Measurements from ENCODE around the gene PHACTR3.
A peak's percentile ranks its signal among the peaks of the same experiment; 100 is the strongest.

The PHACTR3 gene

DNA sequence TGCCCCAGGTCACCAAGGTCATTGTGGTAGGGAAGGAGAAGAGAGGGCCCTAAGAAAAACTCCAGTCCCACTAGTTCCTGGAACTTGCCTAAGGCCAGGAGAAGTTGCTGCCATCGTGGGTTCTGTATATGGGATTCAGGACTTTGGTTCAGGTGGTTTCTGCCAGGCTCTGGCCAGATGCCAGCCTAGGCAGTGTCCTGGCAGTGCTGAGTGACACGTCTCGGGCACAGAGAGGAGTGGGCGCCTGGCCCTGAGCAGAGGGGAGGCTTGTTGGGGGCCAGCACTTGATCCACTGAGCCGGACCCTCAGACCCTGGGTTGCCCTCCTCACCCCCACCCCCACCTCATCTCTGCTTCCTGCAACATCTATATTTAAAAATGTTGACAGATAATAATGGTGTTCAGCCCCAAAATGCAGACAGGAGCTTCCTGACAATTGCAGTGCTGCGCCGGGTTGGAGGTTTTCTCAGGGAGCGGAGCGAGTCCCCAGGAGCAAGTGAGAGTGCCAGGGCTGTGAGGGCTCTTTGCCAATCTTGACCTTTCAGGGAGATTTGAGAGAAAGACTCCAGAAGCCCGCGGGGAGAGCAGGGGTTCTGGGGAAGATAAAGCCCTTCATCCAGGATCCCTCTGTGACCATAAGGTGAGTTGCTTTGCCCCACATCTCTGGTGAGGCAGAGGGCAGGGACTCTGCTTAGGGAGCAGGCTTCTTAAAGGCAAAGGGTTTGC lies 71.9 kb downstream of the PHACTR3 start:
- no peak for DNase-seq

DNA sequence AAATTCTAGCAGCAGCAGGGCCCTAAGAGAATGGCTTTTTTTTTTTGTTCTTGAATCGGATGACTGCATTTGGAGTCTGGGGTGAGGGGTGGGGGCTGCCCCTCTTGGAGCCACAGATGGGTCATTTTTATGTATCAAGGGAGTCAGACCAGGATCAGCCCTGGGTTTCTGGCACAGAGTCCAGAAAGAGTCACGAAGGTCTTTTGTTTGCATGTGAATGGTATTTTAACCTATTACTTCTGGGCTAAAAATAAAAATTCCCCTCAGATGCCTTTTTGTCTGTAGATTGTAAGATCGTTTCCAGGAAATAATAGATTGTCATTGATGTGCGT lies 72.5 kb downstream of the PHACTR3 start:
- no peak for DNase-seq

DNA sequence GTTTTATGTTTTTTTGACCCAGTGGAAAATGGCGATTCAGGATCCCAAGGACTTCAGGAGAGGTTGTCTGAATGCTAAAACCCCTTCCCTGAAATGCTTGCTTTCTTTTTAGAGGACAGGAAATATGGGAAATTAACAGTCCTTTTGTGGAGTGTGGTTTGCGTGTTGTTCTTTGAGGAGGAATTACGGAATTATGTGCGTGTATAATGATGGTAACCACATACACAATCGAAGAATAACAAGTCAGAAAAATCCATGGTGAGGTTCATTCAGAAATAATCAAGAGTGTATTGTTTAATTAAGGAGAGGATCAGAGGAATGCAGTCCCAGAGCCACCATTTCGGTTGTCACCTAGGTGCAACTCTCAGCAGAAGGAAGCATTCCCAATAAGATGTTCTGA lies 73.2 kb downstream of the PHACTR3 start:
- no peak for DNase-seq

DNA sequence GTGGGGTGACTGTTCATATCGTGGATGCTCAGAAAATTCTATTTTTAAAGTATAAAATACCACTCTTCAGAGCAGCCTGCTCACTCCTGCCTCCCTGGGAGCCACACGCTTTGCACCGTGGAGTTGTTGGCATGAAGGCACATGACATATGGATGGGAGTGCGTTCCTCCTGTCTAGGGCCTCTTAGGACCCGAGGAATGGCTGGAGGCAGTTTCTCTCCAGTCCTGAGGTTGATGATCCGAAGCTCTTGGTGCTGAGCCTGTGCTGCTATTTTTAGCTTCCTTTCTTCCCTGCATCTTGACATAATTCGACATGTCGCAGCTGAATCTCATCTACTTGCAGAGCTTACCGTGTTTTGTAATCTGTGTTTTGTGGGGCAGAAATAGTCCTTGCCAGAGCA lies 73.9 kb downstream of the PHACTR3 start:
- DNase-seq = no peak

DNA sequence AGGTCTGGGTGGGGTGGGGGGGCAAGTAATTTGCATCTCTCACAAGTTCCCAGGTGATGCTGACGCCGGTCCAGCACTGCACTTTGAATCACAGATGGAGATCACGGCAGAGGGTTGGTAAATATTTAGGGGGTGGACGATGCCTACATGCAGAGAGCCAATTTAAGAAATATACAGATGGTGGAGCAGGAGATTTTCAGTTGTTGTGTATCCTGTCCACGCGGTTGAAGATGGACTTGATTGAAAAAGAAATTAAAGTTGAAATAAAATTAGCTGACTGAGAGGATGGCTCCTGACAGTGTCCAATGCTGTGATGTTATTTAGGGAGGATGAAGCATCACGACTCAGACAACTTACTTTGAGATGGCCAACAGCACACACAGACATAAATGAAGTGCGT lies 74.6 kb downstream of the PHACTR3 start:
- DNase-seq = no peak

DNA sequence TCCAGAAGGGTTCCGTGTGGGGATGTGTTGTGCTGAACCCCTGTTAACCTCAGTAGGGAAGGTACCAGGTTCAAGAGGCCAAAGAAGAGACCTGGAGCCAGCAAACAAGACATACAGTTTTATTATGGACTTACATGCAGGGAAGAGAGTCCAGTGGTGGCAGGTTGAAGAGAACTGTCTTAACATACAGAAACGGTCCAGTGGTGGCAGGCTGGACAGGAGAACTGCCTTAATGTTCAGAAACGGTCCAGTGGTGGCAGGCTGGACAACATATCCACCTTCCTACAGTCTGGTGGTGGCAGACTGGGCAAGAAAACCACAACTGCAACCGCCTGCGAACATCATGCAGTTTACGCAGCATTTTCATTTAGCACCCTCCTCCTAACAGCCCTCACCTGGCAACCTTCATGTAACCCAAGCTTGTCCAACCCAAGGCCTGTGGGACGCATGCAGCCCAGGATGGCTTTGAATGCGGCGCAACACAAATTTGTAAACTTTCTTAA lies 75.9 kb downstream of the PHACTR3 start:
- no peak for DNase-seq

DNA sequence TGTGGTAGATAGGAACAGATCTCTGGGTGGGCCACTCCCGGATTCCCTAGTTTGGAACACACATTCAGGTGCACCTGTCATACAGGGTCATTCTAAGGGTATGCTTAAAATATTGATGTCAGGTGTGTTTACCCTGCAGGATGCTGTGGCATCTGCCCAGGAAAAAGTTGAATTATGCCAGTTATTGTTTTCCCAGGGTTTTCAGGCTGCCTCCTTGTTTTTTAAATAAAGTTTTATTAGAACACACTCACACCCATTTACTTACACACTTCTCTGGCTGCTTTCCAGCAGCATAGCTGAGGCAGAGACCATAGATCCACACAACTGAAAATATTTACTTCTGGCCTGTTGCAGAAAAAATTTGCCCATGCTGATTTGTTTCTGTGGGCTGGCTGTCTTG lies 76.5 kb downstream of the PHACTR3 start:
- no peak for DNase-seq

DNA sequence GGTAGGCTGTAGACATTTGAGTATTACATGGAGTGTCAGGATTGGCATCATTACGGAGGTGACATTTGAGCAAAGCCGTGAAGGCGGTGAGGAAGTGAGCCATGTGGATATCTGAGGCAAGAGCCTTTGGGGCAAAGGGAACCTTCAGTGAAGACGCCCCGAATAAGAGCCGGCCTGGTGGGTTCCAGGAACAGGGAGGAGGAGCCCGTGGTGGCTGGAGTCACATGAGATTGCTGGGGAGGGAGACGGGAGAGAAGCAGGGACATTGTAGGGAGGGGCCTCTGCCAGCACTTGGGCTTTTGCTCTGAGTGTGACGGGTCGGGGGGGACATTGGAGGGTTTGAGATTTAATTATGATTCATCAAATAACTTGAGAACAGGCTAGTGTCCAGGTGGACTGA lies 78.3 kb downstream of the PHACTR3 start:
- no peak for DNase-seq

DNA sequence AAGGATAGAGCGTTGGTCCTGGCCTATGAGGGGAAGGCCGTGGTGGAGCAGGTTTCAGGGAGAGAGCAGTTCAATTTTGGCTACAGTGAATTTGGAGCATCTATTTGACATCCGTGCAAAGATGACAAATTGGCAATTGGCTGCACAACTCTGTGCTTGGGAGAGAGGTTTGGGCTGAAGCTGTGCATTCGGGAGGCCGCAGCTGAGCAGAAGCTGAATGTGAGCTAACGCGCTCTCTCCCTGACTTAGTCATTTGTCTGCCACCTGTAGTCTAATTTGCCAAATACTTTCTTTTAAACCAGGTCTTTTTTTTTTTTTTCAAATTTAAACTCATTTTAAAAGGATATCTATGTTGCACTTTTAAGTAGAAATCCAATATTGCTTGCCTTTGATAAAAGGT lies 78.8 kb downstream of the PHACTR3 start:
- DNase-seq = no peak

DNA sequence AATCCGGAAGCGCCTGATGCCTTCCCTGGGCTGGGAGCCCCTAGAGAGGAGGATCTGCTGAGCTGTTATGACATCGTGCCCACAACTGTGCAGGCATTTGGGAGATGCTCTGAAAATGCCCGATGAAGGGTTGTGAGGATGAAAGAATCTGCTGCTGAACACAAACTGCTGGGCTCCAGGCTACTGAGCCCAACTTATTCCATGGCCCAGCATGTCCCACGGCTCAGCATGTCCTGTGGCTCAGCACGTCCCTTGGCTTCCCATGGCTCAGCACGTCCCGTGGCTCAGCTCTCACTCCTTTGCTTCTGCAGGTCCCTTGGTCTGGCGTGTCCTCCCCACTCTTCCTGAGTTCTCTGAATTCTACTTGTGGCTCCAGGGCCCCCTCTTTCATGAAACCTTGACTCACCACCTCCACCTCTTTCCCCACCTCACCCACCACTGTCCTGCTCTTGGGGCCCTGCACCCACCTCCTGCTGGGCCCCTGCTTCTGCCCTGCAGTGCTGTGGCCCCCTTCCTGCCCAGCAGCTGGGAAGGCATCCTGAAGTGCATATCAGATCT lies 80.4 kb downstream of the PHACTR3 start:
- no peak for DNase-seq

DNA sequence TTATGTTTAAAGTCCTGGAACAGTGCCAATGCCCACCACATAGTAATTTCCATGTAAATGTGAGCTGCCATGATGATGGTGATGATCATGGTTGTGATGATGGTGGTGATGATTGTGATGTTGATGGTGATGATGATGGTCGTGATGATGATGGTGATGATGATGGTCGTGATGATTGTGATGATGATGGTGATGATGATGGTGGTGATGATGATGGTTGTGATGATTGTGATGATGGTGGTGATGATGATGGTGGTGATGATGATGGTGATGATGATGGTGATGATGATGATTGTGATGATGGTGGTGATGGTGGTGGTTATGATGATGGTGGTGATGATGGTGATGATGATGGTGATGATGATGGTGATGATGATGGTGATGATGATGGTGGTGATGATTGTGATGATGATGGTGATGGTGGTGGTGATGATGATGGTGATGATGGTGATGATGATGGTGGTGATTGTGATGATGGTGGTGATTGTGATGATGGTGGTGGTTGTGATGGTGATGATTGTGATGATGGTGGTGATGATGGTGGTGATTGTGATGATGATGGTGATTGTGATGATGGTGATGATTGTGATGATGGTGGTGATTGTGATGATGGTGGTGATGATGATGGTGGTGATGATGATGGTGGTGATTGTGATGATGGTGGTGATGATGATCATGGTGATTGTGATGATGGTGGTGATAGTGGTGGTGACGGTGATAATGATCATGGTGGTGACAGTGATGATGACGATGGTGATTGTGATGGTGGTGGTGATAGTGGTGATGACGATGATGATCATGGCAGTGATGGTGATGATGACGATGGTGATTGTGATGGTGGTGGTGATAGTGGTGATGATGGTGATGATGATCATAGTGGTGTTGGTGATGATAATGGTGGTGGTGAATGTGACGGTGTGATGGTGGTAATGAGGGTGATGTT lies 82.3 kb downstream of the PHACTR3 start:
- no peak for DNase-seq

DNA sequence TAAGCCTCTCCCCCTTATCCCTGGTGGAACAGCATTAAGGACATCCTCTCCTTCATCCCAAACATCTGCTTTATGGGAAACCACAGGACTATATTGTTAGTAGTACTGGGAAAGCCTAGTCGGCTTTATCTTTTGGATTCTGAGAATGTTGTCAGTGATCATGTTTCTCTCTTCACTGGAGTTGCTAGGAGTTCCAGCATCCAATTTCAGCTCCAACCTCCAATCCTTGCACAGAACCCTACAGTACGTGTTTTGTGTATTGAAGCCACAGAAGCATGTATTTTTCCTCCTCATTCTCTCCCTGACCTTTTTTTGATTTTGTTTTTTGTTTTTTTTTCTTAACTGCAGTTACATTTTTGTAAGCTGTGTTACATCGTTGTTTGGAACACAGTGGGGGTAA lies 84.0 kb downstream of the PHACTR3 start:
- no peak for DNase-seq

DNA sequence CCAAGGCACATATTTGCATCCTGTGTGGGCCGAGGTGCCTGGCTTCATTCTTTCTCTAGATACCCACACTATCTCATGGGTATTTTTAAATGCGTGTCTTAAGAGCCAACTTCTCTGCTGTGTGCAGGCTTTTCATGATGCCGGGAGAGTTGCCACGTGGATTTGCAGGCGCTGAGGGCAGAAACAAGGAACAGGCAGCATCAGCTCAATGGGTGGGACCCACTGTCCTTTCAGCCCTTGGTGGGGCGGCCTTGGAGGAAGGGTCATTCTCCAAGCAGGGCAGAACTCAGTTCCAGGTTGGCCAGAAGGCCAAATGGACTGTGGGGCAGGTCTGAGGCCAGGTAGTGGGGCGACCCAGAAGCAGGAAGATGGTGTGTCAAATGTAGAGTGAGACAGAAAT lies 84.7 kb downstream of the PHACTR3 start:
- no peak for DNase-seq

DNA sequence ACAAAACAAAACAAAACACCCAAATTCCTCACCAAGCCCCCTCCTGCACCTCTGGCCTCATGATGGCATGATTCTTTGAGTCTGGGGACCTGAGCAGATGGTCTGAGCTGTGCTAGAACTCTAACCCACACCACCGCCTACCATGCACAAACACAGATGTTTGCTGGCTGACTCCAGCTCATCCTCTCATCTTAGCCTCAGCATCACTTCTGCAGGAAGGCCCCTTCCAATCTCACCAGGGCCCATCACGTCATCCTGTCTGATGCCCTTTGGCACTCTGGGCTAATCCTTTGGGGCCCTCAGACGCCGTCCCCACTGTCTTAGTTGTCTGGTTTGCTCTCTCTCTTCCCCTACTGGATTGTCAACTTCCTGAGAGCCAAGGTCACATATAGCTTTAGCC lies 85.8 kb downstream of the PHACTR3 start:
- no peak for DNase-seq

DNA sequence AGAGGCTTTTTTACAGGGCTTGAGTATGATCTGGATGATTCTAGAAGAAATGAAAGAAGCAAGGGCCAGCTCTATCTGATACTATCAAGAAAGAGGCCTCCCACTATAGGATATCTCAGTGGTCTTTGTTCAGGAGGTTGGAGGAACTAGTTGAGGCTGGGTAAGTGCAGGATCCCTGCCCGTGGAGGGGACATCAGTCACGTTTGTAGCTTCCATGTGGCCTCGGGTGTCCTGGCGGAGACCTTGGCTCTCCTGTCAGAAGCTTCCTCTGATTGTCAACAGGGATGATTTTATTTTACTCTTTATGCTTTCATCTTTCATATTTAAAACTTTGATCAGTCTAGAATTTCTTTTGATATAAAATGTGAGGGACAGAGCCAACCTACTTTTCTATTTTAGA lies 86.6 kb downstream of the PHACTR3 start:
- no peak for DNase-seq

DNA sequence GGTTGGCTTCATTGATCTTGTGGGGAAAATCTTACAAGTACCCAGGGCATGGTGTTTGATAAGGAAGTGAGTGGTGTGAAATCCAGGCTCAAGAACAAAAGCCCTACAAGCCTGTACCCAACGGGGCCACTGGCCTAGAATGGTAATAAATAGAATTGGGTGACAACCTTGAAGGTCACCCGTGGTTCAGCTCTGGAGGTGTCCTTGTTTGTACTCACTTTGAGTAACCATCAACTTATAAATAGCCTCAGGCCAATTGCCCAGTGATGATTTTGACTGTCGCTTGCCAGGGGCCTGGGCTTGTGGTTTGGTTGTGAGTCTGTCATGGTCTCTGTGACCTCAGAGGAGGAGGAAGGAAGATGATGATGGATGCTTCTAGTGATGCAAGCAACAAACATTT lies 87.8 kb downstream of the PHACTR3 start:
- DNase-seq = no peak

DNA sequence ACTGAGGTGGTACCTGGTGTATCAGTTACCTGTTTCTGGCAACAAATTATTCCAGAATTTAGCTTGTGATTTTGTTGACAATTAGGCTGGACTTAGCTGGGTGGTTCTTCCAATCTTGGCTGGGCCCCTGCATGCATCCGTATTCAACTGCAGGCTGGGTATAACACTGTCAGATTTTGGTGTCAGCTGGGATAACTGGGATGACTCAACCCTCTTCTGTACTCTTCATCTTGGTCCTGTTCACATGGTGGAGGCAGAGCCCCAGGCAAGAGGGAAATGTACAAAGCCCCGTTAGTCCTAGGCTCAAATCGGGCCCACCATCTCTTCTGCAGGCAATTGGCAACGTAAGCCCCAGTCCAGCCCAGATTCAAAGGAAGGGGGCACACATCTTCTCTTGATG lies 89.2 kb downstream of the PHACTR3 start:
- no peak for DNase-seq

DNA sequence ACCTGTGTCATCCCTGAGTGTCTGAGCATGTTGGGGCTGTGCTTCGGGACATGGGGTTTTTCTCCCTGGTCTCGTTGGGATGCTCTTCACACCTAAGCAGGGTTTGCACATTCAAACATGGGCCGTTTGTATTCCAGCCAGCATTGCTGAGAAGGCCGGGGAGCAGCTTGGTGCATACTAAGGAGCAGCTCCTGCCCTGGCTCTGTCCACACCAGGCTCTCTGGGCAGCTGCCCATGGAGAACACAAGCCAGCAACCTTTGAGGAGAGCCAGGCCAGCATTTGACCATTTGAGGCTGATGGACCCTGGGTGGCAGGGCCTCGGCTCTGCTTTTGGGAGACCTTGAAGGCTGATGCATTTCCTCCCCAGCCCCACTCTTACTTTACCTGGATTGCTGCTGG lies 92.1 kb downstream of the PHACTR3 start:
- no peak for DNase-seq

DNA sequence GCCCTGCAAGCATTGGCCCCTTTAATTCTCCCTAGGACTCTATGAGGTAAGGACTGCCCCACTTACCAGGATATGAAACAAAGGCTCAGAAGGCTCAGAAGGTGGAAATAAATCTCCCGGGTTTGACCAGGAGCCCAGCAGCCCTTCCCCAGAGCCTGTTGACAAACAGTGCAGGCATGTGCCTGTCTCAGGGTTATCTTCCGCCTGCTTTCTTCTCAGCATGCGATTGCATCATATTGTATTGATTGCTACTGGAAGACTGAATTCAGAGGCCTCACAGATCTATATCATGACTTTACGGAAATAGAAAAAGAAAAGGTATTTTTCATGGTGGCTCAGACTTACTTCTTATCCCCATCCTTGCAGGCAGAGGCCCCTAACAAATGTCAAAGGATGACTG lies 92.7 kb downstream of the PHACTR3 start:
- no peak for DNase-seq

DNA sequence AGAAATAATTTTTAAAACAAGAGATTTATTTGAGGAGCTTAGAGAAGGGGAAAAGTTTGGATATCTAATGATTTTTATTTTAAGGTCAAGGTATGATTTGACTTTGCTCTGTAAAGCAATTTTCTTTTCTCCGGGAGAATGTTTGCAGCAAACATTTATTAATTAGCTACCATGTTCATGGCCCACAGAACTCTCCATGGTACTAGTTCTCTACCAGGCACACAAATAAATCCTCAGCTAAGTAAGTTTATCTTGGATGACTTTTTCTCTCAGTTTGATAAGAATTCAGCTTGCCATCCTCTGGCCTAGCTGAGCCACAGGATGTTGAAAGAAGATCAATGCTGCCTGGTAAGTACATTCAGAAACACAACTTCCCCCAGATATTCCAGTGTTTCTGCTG lies 94.3 kb downstream of the PHACTR3 start:
- no peak for DNase-seq

DNA sequence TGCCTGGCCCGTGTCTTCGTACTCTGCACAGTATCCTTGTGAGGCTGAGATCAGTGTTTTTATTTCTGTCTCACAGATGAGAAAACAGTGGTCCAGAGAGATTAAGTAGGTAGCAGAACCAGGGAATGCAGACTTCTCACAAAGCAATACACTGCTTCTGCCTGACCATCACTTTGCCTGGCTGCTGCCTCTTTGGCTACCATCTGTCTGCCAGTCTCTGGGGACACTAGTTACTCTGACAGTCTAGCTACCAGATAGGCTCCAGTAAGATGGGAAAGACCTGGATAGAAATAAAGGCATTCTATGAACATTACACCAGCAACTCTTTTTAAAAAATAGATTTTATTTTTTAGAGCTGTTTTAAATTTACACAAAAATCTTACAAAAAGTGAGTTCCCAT lies 96.9 kb downstream of the PHACTR3 start:
- no peak for DNase-seq

DNA sequence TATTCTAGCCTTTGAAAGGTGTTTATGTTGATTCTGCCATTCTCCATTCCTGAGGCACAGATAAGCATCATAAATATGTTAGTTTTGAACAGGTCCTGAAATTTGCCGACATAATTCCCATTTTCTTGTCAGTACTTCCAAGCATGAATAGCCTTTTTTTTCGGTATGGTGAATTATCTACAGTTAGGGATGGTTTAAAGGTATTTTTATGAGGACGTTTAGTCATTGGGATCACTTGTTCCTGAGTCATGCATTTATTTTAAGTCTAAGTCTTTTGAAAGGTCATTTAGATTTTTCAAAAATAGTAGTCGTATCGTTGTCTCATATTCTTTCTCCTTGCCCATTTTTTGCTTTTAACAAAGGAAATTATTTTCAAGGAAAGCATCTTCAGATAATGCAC lies 98.7 kb downstream of the PHACTR3 start:
- DNase-seq = no peak

DNA sequence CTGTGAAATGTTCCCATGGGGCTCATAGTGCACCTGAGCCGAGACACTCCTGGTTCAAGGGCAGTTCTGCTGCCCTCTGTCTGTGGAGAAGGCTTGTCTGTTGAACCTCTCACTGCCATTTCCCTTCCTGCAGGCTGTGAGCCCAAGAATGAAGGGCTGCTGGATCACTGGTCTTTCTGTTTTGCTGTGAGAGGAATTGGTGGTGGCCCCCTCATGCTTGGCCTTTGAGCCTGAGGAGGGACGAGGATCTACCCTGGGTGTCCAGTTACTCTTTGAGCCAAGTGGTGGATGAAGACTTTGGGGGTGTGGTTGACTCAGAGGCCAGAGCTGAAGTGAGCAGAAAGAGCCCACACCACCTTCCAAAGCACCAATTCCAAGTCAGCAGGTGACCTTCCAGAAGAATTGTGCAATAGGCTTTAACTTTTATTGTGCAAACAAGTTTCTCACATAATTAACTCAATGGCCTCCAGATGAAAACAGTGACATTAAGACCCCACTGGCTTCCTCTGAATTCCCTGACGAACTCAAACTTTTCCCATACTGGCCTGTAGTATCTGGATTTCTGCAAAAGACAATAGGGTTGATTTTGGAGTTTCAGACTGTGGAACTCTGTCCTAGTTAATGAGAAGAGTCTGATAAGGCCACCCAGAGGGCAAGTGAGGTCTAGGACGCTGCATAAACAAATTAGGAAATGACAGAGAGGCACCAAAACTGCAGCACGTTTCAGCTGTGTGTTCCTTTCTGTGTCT lies 101.5 kb downstream of the PHACTR3 start:
- DNase-seq = peak in 1 of 2 experiments; percentile 15

DNA sequence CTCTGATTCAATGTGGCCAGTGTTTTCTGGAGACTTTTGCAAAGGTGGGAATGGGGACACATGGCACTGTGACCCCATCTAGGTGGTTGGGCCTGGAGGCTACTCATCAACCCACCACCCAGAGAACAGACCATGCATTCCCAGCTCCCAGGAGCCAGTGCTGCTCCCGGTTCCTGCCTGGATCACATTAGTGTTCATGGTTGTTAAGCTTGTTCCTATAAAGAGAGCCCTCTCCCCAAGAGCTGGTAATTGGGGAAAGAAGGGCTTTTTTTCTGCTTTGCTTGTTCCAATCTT lies 102.0 kb downstream of the PHACTR3 start:
- DNase-seq = no peak

Data from NCI-H526 (cell line).